ENCODE results near the gene STK39. TPM values are rescaled to one million over a fixed set of nuclear protein-coding genes. Genes with fewer than 3 reads are reported as not detected.
A peak's percentile ranks its signal among the peaks of the same experiment; 100 is the strongest.

The STK39 gene
- total and polyA plus RNA-seq, 9 of the 15 experiments (the other 6 are each of a cell fraction or from before 2014, with no cell fraction given) = 0.19 to 0.76 (median 0.51) TPM

DNA sequence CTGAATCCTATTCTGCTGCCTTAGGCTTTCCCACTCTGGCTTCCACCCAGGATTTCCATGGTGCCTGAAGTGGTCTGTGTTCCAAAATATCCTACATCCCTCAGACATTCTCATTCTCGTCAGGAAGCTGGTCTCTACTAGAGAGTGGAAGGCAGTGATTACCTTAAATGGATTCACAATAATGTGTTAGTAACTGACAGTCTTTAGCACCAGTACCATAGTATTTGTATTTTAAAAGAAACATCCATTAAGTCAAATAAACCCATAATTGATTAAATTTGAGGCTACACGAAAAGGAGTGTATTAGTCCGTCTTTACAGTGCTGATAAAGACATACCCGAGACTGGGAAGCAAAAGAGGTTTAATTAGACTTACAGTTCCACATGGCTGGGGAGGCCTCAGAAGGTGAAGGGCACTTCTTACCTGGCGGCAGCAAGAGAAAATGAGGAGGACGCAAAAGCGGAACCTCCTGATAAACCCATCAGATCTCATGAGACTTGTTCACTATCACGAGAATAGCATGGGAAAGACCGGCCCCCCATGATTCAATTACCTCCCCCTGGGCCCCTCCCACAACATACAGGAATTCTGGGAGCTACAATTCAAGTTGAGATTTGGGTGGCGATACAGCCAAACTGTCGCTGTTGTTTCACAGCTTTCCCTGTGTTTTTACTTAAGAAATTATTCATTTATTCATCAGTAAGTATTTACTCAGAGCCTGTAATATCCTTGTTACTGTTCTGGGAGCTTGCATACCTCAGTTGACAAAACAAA lies 306.5 kb downstream of the STK39 start (continued):
- TF ChIP-seq, protein P1, sequence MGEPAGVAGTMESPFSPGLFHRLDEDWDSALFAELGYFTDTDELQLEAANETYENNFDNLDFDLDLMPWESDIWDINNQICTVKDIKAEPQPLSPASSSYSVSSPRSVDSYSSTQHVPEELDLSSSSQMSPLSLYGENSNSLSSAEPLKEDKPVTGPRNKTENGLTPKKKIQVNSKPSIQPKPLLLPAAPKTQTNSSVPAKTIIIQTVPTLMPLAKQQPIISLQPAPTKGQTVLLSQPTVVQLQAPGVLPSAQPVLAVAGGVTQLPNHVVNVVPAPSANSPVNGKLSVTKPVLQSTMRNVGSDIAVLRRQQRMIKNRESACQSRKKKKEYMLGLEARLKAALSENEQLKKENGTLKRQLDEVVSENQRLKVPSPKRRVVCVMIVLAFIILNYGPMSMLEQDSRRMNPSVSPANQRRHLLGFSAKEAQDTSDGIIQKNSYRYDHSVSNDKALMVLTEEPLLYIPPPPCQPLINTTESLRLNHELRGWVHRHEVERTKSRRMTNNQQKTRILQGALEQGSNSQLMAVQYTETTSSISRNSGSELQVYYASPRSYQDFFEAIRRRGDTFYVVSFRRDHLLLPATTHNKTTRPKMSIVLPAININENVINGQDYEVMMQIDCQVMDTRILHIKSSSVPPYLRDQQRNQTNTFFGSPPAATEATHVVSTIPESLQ (CRISPR knock-in tag; IDR thresholded peaks at IDR 0.05) = peak; percentile 41; the same call in 1 of the 2 replicates
- TF ChIP-seq TCFL5 (CRISPR knock-in tag; conservative IDR thresholded peaks at IDR 0.05) (no peak), MEF2D (tag; conservative IDR thresholded peaks at IDR 0.05; ENCODE audit: low read depth) (no peak), LCOR (CRISPR knock-in tag; IDR thresholded peaks at IDR 0.05) (peak; percentile 79; the same call in 1 of the 2 replicates), XRCC4 (IDR thresholded peaks at IDR 0.05; ENCODE audit: extremely low read depth, insufficient read depth, insufficient read length) (no peak), ASH1L (IDR thresholded peaks at IDR 0.05; ENCODE audit: borderline replicate concordance, low read depth, partially characterized antibody) (peak; percentile 50), CXXC5 (CRISPR knock-in tag; IDR thresholded peaks at IDR 0.05) (peak; percentile 81), ZNF121 (CRISPR knock-in tag; conservative IDR thresholded peaks at IDR 0.05) (no peak), BRF2 (IDR thresholded peaks at IDR 0.05; ENCODE audit: borderline replicate concordance, insufficient read depth, insufficient read length) (no peak), PCBP2 (IDR thresholded peaks at IDR 0.05; ENCODE audit: low read depth, low read length, poor library complexity, severe bottlenecking) (no peak), ZEB2 (IDR thresholded peaks at IDR 0.05) (peak; percentile 61; the same call in 1 of the 2 replicates), DEAF1 (CRISPR knock-in tag; IDR thresholded peaks at IDR 0.05) (peak; percentile 21; the same call in 1 of the 2 replicates)
- TF ChIP-seq, protein P2, sequence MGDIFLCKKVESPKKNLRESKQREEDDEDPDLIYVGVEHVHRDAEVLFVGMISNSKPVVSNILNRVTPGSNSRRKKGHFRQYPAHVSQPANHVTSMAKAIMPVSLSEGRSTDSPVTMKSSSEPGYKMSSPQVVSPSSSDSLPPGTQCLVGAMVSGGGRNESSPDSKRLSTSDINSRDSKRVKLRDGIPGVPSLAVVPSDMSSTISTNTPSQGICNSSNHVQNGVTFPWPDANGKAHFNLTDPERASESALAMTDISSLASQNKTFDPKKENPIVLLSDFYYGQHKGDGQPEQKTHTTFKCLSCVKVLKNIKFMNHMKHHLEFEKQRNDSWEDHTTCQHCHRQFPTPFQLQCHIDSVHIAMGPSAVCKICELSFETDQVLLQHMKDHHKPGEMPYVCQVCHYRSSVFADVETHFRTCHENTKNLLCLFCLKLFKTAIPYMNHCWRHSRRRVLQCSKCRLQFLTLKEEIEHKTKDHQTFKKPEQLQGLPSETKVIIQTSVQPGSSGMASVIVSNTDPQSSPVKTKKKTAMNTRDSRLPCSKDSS (IDR thresholded peaks at IDR 0.05; ENCODE audit: low read depth, partially characterized antibody) = no peak
- TF ChIP-seq, protein P3, sequence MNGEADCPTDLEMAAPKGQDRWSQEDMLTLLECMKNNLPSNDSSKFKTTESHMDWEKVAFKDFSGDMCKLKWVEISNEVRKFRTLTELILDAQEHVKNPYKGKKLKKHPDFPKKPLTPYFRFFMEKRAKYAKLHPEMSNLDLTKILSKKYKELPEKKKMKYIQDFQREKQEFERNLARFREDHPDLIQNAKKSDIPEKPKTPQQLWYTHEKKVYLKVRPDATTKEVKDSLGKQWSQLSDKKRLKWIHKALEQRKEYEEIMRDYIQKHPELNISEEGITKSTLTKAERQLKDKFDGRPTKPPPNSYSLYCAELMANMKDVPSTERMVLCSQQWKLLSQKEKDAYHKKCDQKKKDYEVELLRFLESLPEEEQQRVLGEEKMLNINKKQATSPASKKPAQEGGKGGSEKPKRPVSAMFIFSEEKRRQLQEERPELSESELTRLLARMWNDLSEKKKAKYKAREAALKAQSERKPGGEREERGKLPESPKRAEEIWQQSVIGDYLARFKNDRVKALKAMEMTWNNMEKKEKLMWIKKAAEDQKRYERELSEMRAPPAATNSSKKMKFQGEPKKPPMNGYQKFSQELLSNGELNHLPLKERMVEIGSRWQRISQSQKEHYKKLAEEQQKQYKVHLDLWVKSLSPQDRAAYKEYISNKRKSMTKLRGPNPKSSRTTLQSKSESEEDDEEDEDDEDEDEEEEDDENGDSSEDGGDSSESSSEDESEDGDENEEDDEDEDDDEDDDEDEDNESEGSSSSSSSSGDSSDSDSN (IDR thresholded peaks at IDR 0.05; ENCODE audit: borderline replicate concordance in 1 of 2, low read depth in 2 of 2, low read length in 2 of 2) = no peak
- TF ChIP-seq, protein P4, sequence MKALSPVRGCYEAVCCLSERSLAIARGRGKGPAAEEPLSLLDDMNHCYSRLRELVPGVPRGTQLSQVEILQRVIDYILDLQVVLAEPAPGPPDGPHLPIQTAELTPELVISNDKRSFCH (CRISPR knock-in tag; IDR thresholded peaks at IDR 0.05) = no peak
- TF ChIP-seq, protein P4 (tag; IDR thresholded peaks at IDR 0.05) = peak; percentile 66; the same call in 1 of the 2 replicates

Measured in K562 (cell line).